Measurements from ENCODE around the gene LMAN1L. TPM values are rescaled to one million over a fixed set of nuclear protein-coding genes. Genes with fewer than 3 reads are reported as not detected.

Gene LMAN1L
- total RNA-seq, 1 donor from 2014 or later, result 0.75 TPM

DNA sequence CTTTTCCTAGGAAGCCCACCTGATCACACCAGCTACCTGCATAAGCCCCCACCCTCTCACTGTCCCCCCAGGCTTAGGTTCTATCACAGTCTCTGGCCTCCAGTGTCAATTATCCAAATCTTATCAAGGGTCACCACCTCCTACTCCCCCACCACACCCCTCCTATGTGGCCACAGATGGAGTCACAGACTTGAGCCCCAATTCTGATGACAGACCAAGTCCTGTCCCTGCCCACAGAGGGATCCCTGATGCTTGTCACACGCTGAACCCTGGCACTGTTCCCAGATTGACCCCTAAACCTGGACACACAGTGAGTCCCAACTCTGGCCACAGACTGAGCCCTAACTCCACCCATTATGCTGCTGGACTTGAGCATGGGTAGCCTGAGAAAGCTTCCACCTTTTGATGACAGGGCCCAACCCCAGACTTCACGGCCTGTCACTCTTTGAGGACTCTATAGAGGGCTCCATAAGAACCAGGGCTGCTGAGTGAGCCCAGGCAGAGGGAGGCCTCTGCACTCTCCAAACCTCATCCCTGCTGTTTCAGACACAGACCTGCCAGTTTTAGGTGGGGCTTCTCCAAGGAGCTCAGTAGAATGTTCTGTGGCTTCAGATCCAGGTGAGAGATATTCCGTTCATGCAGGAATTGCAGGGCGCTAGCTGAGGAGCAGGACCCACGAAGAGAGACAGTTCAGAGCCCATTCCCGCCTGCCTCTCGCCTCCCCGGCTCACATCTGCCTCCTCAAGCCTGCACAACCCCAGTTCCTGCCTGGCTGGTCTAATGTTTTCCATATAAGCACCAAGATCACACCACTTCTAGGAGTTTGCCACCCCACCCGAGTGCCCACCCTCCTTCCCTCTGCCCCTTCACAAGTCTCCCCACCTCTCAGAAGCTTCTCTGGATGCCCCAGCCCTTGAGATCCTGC, 28.5 kb downstream of the LMAN1L start:
- DNase-seq (ENCODE audit: low spot score), result no peak
- H3K4me1 Mint-ChIP-seq (ENCODE audit: low read depth), result peaks cover 40% of the 10 kb centered on the region
- intact Hi-C loops (cut with micrococcal nuclease), result loop anchor here (5.0 kb wide), 1 partner anchor 144 kb away; the partner anchor contains the start of gene EDC3
- H3K9me3 Mint-ChIP-seq, result no peaks in the 10 kb centered on the region
- H3K27me3 Mint-ChIP-seq (ENCODE audit: insufficient read depth), result no peaks in the 10 kb centered on the region
- H3K36me3 Mint-ChIP-seq (ENCODE audit: low read depth), result peaks cover 23% of the 10 kb centered on the region
- H3K27ac Mint-ChIP-seq, result peak overlapping the region; percentile 54
- peak overlapping the region; percentile 92 for H3K4me3 Mint-ChIP-seq

DNA sequence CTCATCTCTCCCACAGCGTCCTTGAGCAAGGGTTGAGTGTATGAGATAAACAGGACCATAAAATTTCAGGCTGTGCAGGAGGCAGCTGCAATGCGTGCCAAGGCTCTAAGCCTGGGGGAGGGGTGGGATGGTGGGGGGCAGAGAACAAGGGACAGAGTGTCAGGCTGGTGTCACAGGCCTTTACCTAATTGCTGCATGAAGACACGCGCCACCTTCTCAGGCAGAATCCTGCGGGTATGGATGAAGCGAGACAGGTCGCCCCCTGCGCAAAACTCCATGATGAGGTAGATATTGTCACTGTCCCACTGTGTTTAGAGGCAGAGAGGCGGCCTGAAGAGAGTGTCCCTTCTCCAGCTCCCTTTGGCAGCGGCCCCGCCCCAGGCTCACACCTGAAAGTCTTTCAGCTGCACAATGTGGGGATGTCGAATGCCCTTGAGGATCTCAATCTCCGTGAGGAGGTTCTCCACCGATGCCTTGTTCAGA, 29.3 kb downstream of the LMAN1L start:
- Mint-ChIP-seq H3K4me1 (ENCODE audit: low read depth) (peaks cover 45% of the 10 kb centered on the region), H3K27ac (peak overlapping the region; percentile 45), H3K36me3 (ENCODE audit: low read depth) (peaks cover 23% of the 10 kb centered on the region), H3K9me3 (no peaks in the 10 kb centered on the region), H3K4me3 (peak overlapping the region; percentile 92), H3K27me3 (ENCODE audit: insufficient read depth) (no peaks in the 10 kb centered on the region)
- intact Hi-C loops (cut with micrococcal nuclease), result loop anchor here (1.0 to 5.0 kb wide), 4 partner anchors 59 to 145 kb away; partner anchors contain the start of gene EDC3
- no peak for DNase-seq (ENCODE audit: low spot score)

DNA sequence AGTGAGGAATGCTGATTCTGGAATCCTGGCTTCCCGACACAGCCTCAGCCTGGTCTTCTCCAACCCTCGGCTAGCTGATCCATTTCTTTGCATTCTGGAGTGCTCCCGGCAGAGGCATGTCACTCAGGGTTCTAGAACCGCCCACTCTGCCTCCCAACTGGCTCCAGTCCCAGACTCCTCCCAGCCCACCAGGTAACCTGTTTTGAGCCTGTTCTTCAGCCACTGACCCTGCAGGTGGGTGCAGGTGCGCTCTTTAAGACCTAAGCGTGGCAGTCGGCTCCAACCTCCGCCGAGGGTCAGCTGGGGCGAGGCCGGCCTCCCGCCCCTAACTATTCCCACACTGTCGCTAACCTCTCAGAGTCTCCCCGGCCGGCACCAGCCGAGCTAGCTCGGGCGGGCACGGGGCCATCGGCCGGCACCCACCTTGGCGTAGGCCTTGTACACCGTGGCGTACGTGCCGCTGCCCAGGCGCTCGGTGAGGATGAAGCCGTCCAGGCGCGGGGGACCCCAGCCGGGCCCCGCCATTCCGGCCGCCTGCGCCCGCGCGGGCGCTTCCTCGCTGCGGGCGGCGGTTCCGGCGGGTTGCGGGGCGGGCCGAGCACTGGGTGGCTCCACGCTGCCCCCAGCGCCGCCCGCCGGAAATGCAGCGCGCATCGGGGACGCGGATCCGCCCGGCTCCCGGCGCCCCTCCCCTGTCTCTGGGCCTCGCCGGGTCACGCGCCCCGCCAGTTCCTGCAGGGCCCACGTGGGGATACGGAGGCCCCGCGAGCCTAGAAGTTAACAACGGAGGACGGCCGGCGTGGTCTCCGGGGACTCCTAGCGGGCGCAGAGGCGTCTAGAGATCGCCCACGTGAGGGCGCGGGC, 30.2 kb downstream of the LMAN1L start, which contains the start of gene ULK3:
ULK3 (minus strand) TSS at position 576 of the 864 bp plus-strand sequence; CDS start at position 525, 51 bp downstream.
- H3K27ac Mint-ChIP-seq, result peak within 1 kb of the TSS; percentile 98
- H3K4me1 Mint-ChIP-seq (ENCODE audit: low read depth), result peaks cover 52% of the 10 kb centered on the region
- H3K36me3 Mint-ChIP-seq (ENCODE audit: low read depth), result peaks cover 29% of the 10 kb centered on the region
- peak; percentile 91 for DNase-seq (ENCODE audit: low spot score)
- peak within 1 kb of the TSS; percentile 92 for H3K4me3 Mint-ChIP-seq
- intact Hi-C loops (cut with micrococcal nuclease), result loop anchor here (1.0 to 5.0 kb wide), 8 partner anchors 17 to 146 kb away; partner anchors contain the start of genes COX5A, CPLX3, EDC3 and MPI
- H3K27me3 Mint-ChIP-seq (ENCODE audit: insufficient read depth), result no peaks in the 10 kb centered on the region
- H3K9me3 Mint-ChIP-seq, result no peaks in the 10 kb centered on the region

DNA sequence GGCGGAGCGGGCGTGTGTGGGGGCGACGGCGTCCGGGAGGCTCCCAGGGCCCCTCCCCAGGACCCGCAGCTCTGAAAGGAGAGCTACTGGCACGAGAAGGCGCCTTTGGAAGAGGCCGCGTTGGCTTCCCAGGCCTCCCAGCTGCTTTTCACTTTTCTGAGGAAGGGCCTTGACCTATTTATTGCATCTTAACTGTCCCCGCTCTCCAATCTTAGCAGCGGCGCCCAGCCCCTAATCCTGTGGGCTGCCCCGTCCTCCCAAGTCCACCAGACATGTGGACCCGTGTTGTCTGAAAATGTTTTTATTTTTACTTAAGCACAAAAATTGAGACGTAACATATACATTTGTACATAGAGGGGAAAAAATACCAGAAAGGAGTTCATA, 30.8 kb downstream of the LMAN1L start:
- H3K4me1 Mint-ChIP-seq (ENCODE audit: low read depth), result peaks cover 54% of the 10 kb centered on the region
- peak overlapping the region; percentile 98 for H3K27ac Mint-ChIP-seq
- intact Hi-C loops (cut with micrococcal nuclease), result loop anchor here (1.0 to 5.0 kb wide), 7 partner anchors 17 to 146 kb away; partner anchors contain the start of genes COX5A, CPLX3, EDC3 and MPI
- no peak for DNase-seq (ENCODE audit: low spot score)
- H3K9me3 Mint-ChIP-seq, result no peaks in the 10 kb centered on the region
- H3K27me3 Mint-ChIP-seq (ENCODE audit: insufficient read depth), result no peaks in the 10 kb centered on the region
- peaks cover 33% of the 10 kb centered on the region for H3K36me3 Mint-ChIP-seq (ENCODE audit: low read depth)
- peak overlapping the region; percentile 87 for H3K4me3 Mint-ChIP-seq

DNA sequence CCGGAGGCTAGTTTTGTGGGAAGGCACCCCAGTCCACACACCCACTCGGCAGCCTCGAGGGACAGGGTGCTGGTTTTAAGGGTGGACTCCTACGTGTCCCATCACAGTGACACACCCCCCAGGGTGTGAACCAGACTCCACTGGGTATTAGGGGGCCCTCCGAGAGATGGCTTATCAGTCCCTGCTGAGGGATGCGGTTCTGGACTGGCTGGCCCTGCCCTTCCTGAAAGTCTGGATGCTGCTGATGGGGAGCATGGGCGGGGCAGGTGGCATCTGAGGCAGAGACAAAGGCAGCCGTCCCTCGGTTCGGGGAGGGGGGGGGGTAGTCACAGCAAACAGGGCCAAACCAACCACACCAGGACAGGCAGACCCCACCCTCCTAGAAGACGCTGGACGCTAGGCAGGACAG, 31.3 kb downstream of the LMAN1L start:
- peak overlapping the region; percentile 87 for H3K4me3 Mint-ChIP-seq
- DNase-seq (ENCODE audit: low spot score), result no peak
- H3K36me3 Mint-ChIP-seq (ENCODE audit: low read depth), result peaks cover 37% of the 10 kb centered on the region
- no peaks in the 10 kb centered on the region for H3K9me3 Mint-ChIP-seq
- H3K27ac Mint-ChIP-seq, result peak overlapping the region; percentile 98
- H3K27me3 Mint-ChIP-seq (ENCODE audit: insufficient read depth), result no peaks in the 10 kb centered on the region
- peaks cover 54% of the 10 kb centered on the region for H3K4me1 Mint-ChIP-seq (ENCODE audit: low read depth)
- intact Hi-C loops (cut with micrococcal nuclease), result loop anchor here (1.0 to 5.0 kb wide), 8 partner anchors 18 to 147 kb away; partner anchors contain the start of genes COX5A, CPLX3, EDC3 and MPI

DNA sequence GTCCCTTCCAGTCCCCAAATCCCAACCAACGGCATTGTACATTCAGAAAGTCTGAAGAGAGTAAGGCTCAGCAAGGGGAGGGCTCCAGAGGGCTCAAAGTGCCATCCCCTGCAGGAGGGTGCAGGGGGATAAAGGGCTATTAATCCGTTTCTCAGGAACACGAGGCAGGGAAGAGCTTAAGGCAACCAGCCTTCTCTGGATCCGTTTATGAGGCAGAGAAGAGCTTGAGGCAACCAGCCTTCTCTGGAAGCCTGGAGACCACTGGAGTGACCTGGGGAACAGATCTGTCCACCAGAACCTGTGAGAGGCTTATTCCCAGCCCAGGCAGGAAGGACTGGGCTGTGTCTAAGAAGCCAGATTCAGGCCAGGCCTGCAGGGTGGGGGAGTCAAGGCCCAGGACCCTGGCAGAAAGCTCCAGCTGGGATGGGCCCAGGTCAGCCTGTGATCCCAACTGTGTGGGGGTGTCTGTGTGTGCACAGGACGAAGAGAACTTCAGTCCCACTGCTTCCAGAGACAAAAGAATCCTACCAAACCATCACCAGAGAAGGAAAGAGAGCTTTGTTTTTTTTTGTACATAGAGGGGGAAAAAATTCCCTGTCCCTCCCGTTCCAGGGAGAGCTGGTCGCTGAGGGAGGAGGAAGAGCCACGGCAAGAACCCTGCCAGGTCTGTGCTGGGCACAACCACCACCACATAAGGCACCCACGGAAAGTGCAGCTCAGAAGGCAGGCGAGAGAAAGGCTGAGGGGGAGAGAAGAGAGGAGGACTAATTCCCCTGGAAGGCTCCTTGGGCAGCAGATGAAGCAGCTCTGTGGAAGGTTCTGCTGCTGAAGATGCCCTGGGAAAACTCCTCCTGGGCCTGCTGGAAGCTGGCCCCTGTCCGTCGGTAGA, 31.9 kb downstream of the LMAN1L start:
- intact Hi-C loops (cut with micrococcal nuclease), result loop anchor here (1.0 to 5.0 kb wide), 4 partner anchors 44 to 147 kb away; partner anchors contain the start of genes EDC3 and FAM219B
- Mint-ChIP-seq H3K27ac (peak overlapping the region; percentile 98), H3K36me3 (ENCODE audit: low read depth) (peaks cover 35% of the 10 kb centered on the region), H3K27me3 (ENCODE audit: insufficient read depth) (no peaks in the 10 kb centered on the region), H3K4me1 (ENCODE audit: low read depth) (peaks cover 54% of the 10 kb centered on the region), H3K4me3 (peak overlapping the region; percentile 76), H3K9me3 (no peaks in the 10 kb centered on the region)
- no peak for DNase-seq (ENCODE audit: low spot score)

DNA sequence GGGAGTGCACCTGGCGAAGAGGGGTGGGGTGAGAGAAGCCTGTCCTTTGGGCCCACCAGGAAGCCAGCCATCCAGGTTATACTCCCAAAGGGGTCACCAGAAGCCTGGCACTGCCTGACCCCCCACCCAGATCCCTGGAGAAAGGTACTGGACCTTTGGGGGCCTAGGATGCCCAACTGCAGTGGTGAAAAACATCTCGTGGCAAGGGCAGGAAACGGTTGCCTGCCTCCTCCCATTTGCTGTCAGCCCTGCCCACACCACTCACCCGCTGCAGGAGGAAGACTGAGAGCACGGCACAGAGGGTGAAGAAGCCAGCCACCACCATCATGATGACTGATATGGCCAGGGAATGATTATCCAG, 32.6 kb downstream of the LMAN1L start:
- Mint-ChIP-seq H3K27me3 (ENCODE audit: insufficient read depth) (no peaks in the 10 kb centered on the region), H3K27ac (peak overlapping the region; percentile 98), H3K4me3 (peak overlapping the region; percentile 76), H3K4me1 (ENCODE audit: low read depth) (peaks cover 54% of the 10 kb centered on the region), H3K9me3 (no peaks in the 10 kb centered on the region), H3K36me3 (ENCODE audit: low read depth) (peaks cover 39% of the 10 kb centered on the region)
- peak; percentile 63 for DNase-seq (ENCODE audit: low spot score)
- intact Hi-C loops (cut with micrococcal nuclease), result loop anchor here (1.0 to 2.0 kb wide), 3 partner anchors 44 to 105 kb away; partner anchors contain the start of gene FAM219B

DNA sequence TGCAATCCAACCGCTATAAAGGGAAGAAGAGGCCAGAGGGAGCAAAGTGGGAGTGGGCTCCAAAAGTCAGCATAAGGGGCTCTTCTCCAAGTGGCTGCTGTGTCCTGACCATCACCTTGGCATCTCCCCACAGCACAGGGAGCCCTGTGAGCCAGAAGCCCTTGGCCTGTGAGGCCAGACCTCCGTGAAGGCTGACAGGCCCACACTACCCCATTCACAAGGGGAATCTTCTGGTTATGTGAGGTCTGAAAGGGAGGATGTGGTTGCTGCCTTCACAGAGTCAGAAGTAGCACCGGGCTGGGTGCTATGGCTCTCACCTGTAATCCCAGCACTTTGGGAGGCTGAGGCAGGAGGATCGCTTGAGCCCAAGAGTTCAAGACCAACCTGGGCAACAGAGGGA, 32.9 kb downstream of the LMAN1L start:
- Mint-ChIP-seq H3K36me3 (ENCODE audit: low read depth) (peaks cover 39% of the 10 kb centered on the region), H3K27me3 (ENCODE audit: insufficient read depth) (no peaks in the 10 kb centered on the region)
- intact Hi-C loops (cut with micrococcal nuclease), result loop anchor here (1.0 to 2.0 kb wide), 3 partner anchors 45 to 105 kb away; partner anchors contain the start of gene FAM219B

DNA sequence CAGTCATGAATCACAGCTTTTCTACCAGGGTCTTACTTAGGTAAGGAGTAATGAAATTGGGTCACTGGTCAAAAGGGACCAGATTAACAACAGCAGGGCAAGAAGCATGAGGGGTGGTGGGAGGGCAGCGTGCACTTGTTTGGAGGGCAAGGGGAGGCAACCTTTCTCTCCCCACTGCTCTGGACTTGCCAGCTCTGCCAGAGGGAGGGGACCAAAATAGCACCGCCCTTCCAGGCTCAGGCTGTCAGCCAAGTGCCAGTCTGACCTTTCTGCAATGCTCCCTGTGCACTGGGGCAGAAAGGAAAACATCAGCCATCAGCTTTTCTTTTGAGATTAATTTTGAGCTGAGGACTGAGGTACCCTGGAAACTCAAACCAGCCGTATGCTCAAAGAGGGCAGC, 34.8 kb downstream of the LMAN1L start:
- Mint-ChIP-seq H3K4me1 (ENCODE audit: low read depth) (peaks cover 37% of the 10 kb centered on the region), H3K36me3 (ENCODE audit: low read depth) (peaks cover 35% of the 10 kb centered on the region), H3K27ac (no peak overlapping the region), H3K4me3 (no peak overlapping the region), H3K27me3 (ENCODE audit: insufficient read depth) (no peaks in the 10 kb centered on the region), H3K9me3 (no peaks in the 10 kb centered on the region)
- intact Hi-C loops (cut with micrococcal nuclease), result no loop called here
- no peak for DNase-seq (ENCODE audit: low spot score)

More for the DNA sequence above, 32.9 kb downstream of the LMAN1L start:
- DNase-seq (ENCODE audit: low spot score), result peak; percentile 19
- no peaks in the 10 kb centered on the region for H3K9me3 Mint-ChIP-seq
- peaks cover 54% of the 10 kb centered on the region for H3K4me1 Mint-ChIP-seq (ENCODE audit: low read depth)
- H3K27ac Mint-ChIP-seq, result peak overlapping the region; percentile 98
- peak overlapping the region; percentile 76 for H3K4me3 Mint-ChIP-seq

DNA sequence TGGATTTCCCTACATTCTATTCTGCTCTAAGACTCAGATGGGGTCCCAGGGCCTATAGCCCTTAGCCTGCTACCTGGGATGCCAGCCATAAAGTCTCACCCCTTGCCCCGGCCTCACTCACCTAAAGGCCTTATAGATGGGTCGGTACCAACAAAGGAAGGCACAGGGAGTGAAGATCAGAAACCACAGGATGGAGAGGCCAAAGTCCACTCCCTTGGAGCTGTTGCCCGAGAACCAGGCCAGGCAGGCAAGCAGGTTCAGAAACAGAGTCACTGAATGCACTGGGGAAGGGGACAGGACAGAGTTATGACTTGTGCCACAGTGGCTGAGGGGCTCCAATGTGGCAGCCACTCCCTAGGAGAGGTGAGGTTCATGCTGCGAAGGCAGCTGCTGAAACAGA, 37.8 kb downstream of the LMAN1L start:
- DNase-seq (ENCODE audit: low spot score), result no peak
- Mint-ChIP-seq H3K36me3 (ENCODE audit: low read depth) (peaks cover 33% of the 10 kb centered on the region), H3K4me1 (ENCODE audit: low read depth) (peaks cover 24% of the 10 kb centered on the region), H3K27ac (no peak overlapping the region), H3K4me3 (no peak overlapping the region), H3K9me3 (no peaks in the 10 kb centered on the region), H3K27me3 (ENCODE audit: insufficient read depth) (no peaks in the 10 kb centered on the region)
- intact Hi-C loops (cut with micrococcal nuclease), result no loop called here

DNA sequence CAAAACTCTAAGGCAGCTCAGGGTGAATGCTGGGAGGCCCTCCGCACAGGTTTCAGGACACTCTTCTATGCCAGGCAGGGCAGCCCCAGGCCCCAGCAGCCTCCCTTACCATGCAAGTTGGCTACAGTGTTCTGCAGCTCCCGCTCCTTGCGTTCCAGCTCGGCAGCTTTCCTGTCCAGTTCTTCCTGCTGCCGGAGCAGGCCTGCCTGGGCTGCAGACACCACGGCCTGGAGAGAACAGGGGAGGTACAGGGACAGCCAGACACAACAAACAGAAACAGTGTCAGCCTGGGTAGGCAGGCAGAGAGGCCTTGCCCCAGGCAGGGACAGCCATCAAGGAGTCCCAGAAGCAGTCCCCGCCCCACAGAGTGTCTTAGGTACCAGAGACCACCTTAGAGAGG, 39.3 kb downstream of the LMAN1L start:
- no peaks in the 10 kb centered on the region for H3K9me3 Mint-ChIP-seq
- intact Hi-C loops (cut with micrococcal nuclease), result no loop called here
- no peak for DNase-seq (ENCODE audit: low spot score)
- peaks cover 18% of the 10 kb centered on the region for H3K4me1 Mint-ChIP-seq (ENCODE audit: low read depth)
- no peaks in the 10 kb centered on the region for H3K27me3 Mint-ChIP-seq (ENCODE audit: insufficient read depth)
- peaks cover 32% of the 10 kb centered on the region for H3K36me3 Mint-ChIP-seq (ENCODE audit: low read depth)
- H3K4me3 Mint-ChIP-seq, result no peak overlapping the region
- H3K27ac Mint-ChIP-seq, result no peak overlapping the region

Data from activated T-helper 1 cell treated with anti-CD3 and anti-CD28 coated beads, Interleukin-12 subunit alpha, Interleukin-12 subunit beta, Interleukin-2, Interleukin-4 antibody, amounts not matched to agents 30 ng/mL and 10 ng/mL and 1 ng/mL, durations not matched to agents 14 hours and 24 hours and 36 hours (primary cell).